ENCODE measurements around the gene PCDHGA1.

PCDHGA1 gene

GRCh38 chr5:141514330-141515133 lies 184.2 kb downstream of the PCDHGA1 start:
- Histone ChIP-seq H3K27me3 (ENCODE audit: insufficient read depth, low read depth, severe bottlenecking) (no peaks in the 10 kb centered on the region), H3K27ac (no peak overlapping the region), H3K4me3 (ENCODE audit: low read depth, low read length) (no peak overlapping the region), H3K36me3 (peaks cover 30% of the 10 kb centered on the region), H3K9me3 (ENCODE audit: severe bottlenecking) (no peaks in the 10 kb centered on the region)
- TF ChIP-seq CTCF (IDR thresholded peaks at IDR 0.05; ENCODE audit: low read depth, low read length): no peak
- no peak for DNase-seq

- DNase-seq: no peak
- TF ChIP-seq CTCF (IDR thresholded peaks at IDR 0.05; ENCODE audit: low read depth, low read length): no peak
- Histone ChIP-seq H3K36me3 (peaks cover 37% of the 10 kb centered on the region), H3K9me3 (ENCODE audit: severe bottlenecking) (no peaks in the 10 kb centered on the region), H3K27me3 (ENCODE audit: insufficient read depth, low read depth, severe bottlenecking) (no peaks in the 10 kb centered on the region), H3K27ac (no peak overlapping the region), H3K4me3 (ENCODE audit: low read depth, low read length) (no peak overlapping the region)
These were observed 184.8 kb downstream of the PCDHGA1 start for GRCh38 chr5:141515141-141515540.

GRCh38 chr5:141515946-141516671 lies 185.8 kb downstream of the PCDHGA1 start:
- peaks cover 45% of the 10 kb centered on the region for H3K36me3 ChIP-seq

GRCh38 chr5:141516672-141517025 lies 186.3 kb downstream of the PCDHGA1 start:
- no peak for TF ChIP-seq CTCF (IDR thresholded peaks at IDR 0.05; ENCODE audit: low read depth, low read length)
- no peak overlapping the region for H3K27ac ChIP-seq
- H3K9me3 ChIP-seq (ENCODE audit: severe bottlenecking): no peaks in the 10 kb centered on the region
- DNase-seq: no peak
- H3K4me3 ChIP-seq (ENCODE audit: low read depth, low read length): no peak overlapping the region
- H3K27me3 ChIP-seq (ENCODE audit: insufficient read depth, low read depth, severe bottlenecking): no peaks in the 10 kb centered on the region
- peaks cover 51% of the 10 kb centered on the region for H3K36me3 ChIP-seq

More at GRCh38 chr5:141515946-141516671, 185.8 kb downstream of the PCDHGA1 start:
- no peak overlapping the region for H3K4me3 ChIP-seq (ENCODE audit: low read depth, low read length)
- no peaks in the 10 kb centered on the region for H3K27me3 ChIP-seq (ENCODE audit: insufficient read depth, low read depth, severe bottlenecking)
- H3K27ac ChIP-seq: no peak overlapping the region
- TF ChIP-seq CTCF (IDR thresholded peaks at IDR 0.05; ENCODE audit: low read depth, low read length): no peak
- no peaks in the 10 kb centered on the region for H3K9me3 ChIP-seq (ENCODE audit: severe bottlenecking)
- DNase-seq: no peak

GRCh38 chr5:141517312-141517711 lies 187.0 kb downstream of the PCDHGA1 start:
- Histone ChIP-seq H3K36me3 (peaks cover 57% of the 10 kb centered on the region), H3K27me3 (ENCODE audit: insufficient read depth, low read depth, severe bottlenecking) (no peaks in the 10 kb centered on the region), H3K27ac (no peak overlapping the region), H3K4me3 (ENCODE audit: low read depth, low read length) (no peak overlapping the region), H3K9me3 (ENCODE audit: severe bottlenecking) (no peaks in the 10 kb centered on the region)
- no peak for TF ChIP-seq CTCF (IDR thresholded peaks at IDR 0.05; ENCODE audit: low read depth, low read length)
- DNase-seq: no peak

Measured in WERI-Rb-1 (cell line).